ENCODE results near the gene SLC10A4.

SLC10A4 gene

DNA sequence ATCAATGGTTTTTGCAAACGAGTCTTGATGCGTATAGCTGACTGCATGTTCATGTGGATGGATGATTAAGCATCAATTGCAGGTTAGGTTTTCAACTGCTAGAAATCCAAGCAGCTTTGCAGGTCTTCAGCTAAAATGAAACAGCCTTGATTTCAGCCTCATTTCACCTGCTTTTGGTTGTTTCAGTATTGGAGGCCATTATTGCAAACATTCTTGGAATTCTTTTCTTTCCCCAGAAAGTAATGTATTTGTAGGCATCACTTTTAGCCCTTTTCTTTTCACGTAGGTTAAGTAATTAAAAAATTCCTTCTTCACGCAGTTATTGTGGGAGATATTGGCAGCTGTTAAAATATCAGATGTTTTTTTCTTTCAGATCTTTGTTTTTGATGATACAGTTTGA, 15.8 kb downstream of the SLC10A4 start:
- Histone ChIP-seq H3K27me3 (ENCODE audit: insufficient read depth, poor library complexity, severe bottlenecking) (no peaks in the 10 kb centered on the region), H3K27ac (replicated peaks) (no peak overlapping the region), H3K4me3 (replicated peaks; ENCODE audit: insufficient read depth, low read length) (no peak overlapping the region)
- DNase-seq (ENCODE audit: low read depth in 1 of 2, low spot score in 1 of 2) = no peak
- TF ChIP-seq, protein P1, sequence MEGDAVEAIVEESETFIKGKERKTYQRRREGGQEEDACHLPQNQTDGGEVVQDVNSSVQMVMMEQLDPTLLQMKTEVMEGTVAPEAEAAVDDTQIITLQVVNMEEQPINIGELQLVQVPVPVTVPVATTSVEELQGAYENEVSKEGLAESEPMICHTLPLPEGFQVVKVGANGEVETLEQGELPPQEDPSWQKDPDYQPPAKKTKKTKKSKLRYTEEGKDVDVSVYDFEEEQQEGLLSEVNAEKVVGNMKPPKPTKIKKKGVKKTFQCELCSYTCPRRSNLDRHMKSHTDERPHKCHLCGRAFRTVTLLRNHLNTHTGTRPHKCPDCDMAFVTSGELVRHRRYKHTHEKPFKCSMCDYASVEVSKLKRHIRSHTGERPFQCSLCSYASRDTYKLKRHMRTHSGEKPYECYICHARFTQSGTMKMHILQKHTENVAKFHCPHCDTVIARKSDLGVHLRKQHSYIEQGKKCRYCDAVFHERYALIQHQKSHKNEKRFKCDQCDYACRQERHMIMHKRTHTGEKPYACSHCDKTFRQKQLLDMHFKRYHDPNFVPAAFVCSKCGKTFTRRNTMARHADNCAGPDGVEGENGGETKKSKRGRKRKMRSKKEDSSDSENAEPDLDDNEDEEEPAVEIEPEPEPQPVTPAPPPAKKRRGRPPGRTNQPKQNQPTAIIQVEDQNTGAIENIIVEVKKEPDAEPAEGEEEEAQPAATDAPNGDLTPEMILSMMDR (IDR thresholded peaks at IDR 0.05; ENCODE audit: insufficient read depth, low read length) = no peak
- TF ChIP-seq, protein P2, sequence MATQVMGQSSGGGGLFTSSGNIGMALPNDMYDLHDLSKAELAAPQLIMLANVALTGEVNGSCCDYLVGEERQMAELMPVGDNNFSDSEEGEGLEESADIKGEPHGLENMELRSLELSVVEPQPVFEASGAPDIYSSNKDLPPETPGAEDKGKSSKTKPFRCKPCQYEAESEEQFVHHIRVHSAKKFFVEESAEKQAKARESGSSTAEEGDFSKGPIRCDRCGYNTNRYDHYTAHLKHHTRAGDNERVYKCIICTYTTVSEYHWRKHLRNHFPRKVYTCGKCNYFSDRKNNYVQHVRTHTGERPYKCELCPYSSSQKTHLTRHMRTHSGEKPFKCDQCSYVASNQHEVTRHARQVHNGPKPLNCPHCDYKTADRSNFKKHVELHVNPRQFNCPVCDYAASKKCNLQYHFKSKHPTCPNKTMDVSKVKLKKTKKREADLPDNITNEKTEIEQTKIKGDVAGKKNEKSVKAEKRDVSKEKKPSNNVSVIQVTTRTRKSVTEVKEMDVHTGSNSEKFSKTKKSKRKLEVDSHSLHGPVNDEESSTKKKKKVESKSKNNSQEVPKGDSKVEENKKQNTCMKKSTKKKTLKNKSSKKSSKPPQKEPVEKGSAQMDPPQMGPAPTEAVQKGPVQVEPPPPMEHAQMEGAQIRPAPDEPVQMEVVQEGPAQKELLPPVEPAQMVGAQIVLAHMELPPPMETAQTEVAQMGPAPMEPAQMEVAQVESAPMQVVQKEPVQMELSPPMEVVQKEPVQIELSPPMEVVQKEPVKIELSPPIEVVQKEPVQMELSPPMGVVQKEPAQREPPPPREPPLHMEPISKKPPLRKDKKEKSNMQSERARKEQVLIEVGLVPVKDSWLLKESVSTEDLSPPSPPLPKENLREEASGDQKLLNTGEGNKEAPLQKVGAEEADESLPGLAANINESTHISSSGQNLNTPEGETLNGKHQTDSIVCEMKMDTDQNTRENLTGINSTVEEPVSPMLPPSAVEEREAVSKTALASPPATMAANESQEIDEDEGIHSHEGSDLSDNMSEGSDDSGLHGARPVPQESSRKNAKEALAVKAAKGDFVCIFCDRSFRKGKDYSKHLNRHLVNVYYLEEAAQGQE (IDR thresholded peaks at IDR 0.05; ENCODE audit: insufficient replicate concordance, low read depth) = no peak
- TF ChIP-seq POLR2AphosphoS5 (IDR thresholded peaks at IDR 0.05; ENCODE audit: low read depth) (no peak), SPI1 (IDR thresholded peaks at IDR 0.05; ENCODE audit: borderline replicate concordance, low read depth) (no peak), GABPA (IDR thresholded peaks at IDR 0.05; ENCODE audit: low read depth) (no peak)

DNA sequence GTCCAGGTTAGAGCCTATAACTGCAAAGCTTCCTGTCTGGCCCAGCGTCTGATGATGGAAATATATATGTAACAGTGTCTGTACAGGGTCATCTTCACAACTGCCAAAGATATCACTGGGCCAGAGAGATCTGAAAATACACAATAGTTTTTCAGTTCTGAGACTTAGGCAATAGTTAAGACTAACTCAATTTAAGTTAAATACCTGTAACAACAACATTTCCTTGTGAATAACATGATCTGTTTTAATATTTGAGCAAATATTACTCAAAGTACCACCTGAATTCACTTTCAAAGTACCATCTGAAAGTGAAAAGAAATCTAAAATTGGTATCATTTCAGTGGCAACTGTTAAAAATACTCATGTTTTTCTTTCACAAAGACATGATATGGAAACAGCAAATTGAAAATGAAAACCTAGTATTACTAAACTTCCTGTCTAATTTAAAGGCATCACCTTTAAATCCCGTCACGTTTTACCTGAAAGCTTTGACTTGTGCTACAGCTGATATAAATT, 16.5 kb downstream of the SLC10A4 start:
- no peak for DNase-seq (ENCODE audit: low read depth in 1 of 2, low spot score in 1 of 2)
- Histone ChIP-seq H3K27me3 (ENCODE audit: insufficient read depth, poor library complexity, severe bottlenecking) (no peaks in the 10 kb centered on the region), H3K27ac (replicated peaks) (no peak overlapping the region), H3K4me3 (replicated peaks; ENCODE audit: insufficient read depth, low read length) (no peak overlapping the region)
- TF ChIP-seq, protein P1 (IDR thresholded peaks at IDR 0.05; ENCODE audit: insufficient read depth, low read length) = no peak
- TF ChIP-seq POLR2AphosphoS5 (IDR thresholded peaks at IDR 0.05; ENCODE audit: low read depth) (no peak), SPI1 (IDR thresholded peaks at IDR 0.05; ENCODE audit: borderline replicate concordance, low read depth) (no peak), GABPA (IDR thresholded peaks at IDR 0.05; ENCODE audit: low read depth) (no peak)
- TF ChIP-seq, protein P2 (IDR thresholded peaks at IDR 0.05; ENCODE audit: insufficient replicate concordance, low read depth) = no peak

DNA sequence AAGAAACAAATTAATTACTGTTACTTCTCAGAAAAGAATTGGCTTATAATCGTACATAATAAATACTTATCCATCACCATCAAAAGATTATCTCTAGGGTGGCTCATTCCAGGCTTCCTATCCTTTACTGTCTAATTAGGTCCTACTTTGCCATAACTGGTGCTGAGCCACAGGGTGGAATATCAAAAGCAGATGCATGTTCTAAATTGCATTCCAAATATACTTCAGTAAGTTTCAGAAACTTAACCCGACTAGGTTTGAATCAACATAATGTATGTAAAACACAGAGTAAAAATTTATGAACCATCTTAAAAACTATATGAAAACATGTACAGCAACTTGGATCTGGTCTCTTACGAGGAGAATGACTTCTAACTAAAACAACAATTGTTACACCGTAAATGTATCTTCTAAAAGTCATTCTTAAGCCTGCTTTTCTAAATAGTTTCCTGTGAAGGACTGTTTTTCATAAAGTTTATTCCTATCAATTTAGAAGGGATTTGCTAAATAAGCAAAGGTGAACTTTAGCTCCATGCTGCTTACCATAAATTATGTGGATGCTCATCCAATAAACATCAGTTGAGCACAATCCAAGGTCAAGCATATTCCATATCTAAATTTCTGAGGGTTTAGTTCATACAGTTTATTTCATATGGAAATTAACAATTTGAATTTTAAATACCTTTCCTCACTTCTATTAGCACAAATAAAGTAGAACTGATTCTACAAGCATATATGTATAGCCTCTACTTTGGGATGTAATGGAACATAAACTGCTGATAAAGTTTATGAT, 20.3 kb downstream of the SLC10A4 start:
- no peak for DNase-seq (ENCODE audit: low read depth in 1 of 2, low spot score in 1 of 2)
- Histone ChIP-seq H3K27me3 (ENCODE audit: insufficient read depth, poor library complexity, severe bottlenecking) (no peaks in the 10 kb centered on the region), H3K27ac (replicated peaks) (no peak overlapping the region), H3K4me3 (replicated peaks; ENCODE audit: insufficient read depth, low read length) (no peak overlapping the region)
- no peak for TF ChIP-seq SPI1 (IDR thresholded peaks at IDR 0.05; ENCODE audit: borderline replicate concordance, low read depth)
- TF ChIP-seq, protein P1 (IDR thresholded peaks at IDR 0.05; ENCODE audit: insufficient read depth, low read length) = no peak
- TF ChIP-seq GABPA (IDR thresholded peaks at IDR 0.05; ENCODE audit: low read depth) = no peak
- TF ChIP-seq POLR2AphosphoS5 (IDR thresholded peaks at IDR 0.05; ENCODE audit: low read depth) = no peak
- TF ChIP-seq, protein P2 (IDR thresholded peaks at IDR 0.05; ENCODE audit: insufficient replicate concordance, low read depth) = no peak
